ENCODE data around the gene ZBTB8A.
"Not testable (repeated sequence)": the region's sequence is repeated elsewhere in the genome, so short reads cannot be mapped to it uniquely, and the experiment has no call there.

The ZBTB8A gene

DNA sequence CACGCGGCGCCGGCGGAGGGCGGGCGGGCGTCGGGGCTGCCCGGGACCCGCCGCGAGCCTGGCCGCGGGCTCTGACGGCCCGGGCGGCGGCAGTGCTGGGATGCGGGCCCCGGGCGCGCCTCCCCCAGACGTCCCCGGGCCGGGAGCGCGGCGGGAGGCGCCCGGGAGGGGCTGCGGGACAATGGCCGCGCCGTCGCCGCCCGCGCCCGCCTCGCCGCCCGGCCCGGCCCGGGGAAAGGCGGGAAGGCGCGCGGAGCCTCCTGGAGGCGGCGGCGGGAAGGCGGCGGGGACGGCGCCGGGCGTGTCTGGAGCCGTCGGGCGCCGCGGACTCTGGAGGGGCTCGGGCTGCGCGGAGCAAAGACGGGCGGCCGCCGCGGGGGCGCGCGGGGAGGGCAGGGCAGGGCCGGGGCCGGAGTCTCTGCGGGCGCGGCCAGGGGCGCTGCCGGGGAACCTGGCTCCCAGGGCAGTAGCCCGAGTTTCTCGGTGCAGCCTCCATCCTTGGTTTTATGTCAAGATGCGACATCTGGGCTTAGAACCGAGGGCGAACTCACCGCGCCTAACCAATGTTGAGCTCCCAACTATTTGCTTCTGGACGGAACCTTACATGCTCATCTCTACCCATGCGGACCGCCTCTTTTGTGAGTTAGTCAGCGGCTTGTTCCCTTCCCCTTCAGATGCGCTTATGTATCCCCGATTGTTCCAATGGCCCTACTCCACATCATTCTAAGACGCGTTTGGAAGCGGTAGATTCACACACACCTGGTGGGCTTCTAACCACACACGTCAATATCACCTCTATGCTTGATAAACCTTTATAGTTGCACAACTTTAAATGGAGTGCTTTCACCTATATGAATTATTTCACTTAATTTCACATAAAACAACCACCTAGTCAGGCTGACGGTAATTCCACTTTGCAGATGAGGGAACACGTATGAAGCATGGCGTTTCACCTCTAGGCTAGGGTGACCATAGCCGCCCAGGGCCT is 651 bp downstream of the ZBTB8A start:
- peak; percentile 12 for DNase-seq

DNA sequence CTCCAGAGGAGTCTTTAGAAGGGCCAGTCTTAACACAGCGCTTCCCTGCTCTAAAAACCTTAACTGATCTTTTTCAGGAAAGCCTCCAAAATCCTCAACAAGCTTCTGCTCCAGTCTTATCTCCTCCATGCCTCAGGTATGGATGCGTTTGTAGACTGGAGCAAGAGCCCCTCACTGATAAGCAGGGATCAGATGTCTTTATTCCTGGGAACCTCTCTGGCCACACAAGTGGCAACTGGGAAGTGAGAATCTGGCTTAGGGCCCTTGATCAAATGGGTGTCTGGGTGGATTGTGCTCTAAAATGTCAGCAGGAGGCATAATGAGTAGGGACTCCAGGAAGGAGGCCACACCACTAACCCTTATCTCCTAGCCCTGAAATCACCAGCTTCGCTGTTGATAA is 1.4 kb downstream of the ZBTB8A start:
- DNase-seq, result no peak

DNA sequence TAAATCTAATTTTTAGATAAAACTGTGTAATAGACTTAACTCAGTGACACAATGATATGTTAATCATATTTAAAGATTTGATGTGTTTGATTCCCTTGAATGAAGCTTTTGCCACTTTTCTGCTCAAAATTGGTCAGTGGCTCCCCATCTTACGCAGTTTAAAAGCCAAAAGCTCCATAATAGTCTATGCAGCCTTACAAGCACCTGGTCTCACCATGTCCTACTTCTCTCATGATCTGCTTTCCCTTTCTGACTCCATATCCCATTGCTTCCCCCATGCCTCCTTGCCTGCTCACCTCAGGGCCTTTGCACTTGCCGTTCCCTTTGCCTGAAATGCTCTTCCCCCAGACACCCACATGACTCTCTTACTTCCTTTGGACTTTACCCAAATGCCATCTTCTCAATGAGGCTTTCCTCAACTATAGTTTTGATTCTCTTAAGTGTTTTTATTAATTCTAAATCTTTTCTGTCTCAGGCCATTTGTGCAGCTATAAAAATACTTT is 1.9 kb downstream of the ZBTB8A start:
- no peak for DNase-seq

DNA sequence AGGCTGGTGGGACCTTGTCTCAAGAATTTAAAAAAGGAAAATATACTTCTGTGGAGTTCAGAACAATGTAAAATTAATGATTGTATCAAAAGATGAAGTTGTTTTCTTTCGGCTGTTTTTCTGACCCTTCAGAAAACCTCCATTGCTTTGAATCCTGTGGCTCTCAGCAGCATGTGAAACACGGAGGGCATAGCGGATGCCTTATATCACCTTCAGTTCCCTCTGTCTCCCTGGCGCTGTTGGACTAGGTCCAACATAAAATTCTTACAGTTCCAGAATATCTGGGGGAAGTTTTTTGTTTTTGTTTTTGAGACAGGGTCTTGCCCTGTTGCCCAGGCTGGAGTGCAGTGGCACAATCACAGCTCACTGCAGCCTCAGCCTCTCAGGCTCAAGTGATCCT is 7.4 kb downstream of the ZBTB8A start:
- no peak for DNase-seq

DNA sequence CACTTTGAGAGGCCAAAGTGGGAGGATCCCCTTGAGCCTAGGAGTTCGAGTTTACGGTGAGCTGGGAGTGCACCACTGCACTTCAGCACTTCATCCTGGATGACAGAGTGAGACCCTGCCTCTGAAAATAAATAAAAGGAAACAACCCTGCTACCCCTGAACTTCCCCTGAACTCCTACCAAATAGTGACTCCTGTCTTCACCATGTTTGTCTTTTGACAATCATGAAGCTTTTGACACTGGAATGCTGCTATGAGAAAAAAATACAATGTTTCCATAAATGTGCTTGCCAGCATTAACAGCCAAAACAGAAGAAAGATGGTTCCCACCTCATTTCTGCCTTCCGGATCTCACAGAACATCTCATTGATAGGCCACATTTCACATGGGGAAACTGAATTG is 10.4 kb downstream of the ZBTB8A start:
- DNase-seq, result no peak

DNA sequence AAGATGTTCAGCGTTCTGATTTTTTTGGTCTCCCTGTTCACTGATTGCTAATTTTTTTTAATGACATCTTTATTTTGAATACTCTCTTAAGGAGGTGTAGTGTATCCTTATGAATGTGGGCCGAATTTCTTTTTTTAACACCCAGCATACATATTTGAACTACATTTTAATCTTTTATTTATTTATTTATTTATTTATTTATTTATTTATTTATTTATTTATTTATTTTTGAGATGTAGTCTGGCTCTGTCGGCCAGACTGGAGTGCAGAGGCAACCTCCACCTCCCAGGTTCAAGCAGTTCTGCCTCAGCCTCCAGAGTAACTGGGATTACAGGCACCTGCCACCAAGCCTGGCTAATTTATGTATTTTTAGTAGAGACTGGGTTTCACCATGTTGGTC is 15.1 kb downstream of the ZBTB8A start:
- DNase-seq, result no peak

DNA sequence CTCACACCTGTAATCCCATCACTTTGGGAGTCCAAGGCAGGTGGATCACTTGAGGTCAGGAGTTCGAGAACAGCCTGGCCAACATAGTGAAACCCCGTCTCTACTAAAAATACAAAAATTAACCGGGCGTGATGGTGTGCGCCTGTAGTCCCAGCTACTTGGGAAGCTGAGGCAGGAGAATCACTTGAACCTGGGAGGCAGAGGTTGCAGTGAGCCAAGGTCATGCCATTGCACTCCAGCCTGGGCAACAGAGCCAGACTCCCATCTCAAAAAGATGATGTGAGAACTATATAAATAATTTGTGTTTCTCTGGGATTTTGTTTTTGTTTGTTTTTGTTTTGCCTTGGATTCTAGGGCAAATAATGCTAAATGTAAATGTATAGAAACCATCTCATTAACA is 17.8 kb downstream of the ZBTB8A start:
- DNase-seq, result not testable (repeated sequence)

DNA sequence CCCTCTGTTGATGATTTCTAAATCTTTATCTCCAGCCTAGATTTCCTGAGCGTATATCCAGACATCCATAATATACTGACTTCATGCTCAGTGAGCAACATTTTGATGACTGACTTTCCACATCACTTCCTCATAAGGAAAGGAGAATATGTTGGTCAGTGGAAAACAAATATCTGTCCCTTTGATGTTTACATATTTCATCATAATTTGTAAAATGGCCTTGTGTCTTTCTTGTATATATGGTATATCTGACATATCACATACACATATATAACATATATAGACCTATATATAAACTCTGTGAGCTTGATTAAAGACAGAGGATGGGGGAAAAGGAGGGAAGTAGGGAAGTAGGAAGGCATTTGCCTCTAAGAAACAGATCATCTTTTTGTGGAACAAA is 18.6 kb downstream of the ZBTB8A start:
- no peak for DNase-seq

DNA sequence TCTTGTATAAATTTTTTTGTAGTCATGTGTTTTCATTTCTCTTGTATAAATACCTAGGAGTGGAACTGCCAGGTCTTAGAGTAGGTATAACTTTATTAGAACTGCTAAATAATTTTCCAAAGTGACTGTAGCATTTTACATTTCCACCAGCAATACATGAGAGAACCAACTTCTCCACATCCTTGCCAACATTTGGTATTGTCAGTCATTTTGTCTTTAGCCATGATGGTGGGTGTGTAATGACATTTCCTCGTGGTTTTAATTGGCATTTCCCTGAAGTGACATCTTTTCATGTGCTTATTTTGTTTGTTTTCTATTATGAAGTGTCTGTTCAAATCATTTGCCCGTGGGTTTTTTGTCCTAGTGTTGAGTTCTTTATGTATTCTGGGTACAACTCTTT is 29.7 kb downstream of the ZBTB8A start:
- no peak for DNase-seq

DNA sequence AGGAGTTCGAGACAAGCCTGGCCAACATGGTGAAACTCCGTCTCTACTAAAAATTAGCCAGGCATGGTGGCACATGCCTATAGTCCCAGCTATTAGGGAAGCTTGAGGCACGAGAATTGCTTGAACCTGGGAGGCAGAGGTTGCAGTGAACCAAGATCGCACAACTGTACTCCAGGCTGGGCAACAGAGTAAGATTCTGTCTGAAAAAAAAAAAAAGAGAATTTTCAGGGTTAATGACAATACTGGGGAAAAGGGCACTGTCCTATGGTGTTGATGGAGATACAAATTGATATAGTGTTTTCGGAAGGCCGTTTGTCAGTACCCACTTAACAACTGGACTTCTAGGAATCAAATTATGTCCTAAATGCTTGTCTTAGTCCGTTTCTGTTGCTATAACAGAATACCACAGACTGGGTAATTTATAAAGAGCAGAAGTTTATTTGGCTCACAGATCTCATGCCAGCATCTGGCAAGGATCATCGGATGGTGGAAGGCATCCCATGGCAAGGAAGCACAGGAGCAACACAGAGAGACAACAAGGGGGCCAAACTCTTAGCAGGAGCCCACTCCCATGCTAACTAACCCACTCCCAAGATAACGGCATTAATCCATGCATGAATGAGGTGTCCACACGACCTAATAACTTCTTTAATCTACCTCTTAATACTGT is 41.3 kb downstream of the ZBTB8A start:
- DNase-seq, result no peak

DNA sequence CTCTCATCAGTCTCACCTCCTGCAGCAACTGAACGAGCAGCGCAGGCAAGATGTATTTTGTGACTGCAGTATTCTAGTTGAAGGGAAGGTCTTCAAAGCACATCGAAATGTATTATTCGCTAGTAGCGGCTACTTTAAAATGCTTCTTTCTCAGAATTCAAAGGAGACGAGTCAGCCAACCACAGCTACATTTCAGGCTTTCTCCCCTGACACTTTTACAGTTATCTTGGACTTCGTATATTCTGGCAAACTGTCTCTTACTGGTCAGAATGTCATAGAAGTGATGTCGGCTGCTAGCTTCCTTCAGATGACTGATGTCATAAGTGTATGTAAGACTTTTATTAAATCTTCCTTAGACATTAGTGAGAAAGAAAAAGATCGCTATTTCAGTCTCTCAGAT is 53.7 kb downstream of the ZBTB8A start:
- no peak for DNase-seq

DNA sequence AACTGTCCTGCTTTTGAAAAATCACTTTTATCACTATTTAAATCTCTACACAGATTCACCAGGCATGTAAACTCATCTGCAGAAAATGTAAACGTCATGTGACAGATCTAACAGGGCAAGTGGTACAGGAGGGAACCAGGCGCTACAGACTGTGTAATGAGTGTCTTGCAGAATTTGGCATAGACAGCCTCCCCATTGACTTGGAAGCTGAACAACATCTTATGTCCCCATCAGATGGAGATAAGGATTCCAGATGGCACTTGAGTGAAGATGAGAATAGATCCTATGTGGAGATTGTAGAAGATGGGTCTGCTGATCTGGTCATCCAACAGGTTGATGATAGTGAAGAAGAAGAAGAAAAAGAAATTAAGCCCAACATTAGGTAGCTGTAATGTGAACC is 60.8 kb downstream of the ZBTB8A start:
- no peak for DNase-seq

DNA sequence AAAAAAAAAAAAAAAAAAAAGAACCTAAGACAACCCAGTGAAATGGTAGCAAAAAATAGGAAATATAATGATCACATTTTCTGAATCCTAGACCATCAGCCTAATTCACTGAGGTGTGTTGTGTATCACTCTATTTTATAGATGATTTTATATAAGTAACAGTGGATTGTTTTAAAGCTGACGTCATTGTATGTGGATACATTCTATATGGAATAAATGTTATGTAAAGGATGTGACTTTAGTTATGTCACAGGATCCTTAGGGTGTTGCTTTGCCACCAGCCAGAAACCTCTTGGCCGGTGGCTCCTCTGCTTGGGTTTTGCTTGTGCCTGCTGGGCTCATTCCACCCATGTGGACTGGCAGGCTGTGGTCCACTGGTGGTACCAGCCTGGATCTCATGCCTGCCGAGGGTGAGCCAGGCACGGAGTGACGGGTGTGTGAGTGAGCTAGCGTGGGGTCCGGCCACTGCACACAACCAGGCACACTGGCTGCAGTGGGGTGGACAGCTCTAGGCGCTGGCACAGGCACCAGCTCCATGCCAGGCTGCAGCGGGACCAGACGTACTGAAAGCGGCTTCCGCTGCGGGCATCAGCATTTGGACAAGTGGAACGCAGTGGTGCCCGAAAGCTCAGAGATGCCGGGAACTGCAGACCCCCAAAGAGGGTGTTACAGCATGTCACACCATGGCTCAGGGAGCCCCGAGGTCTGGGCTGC is 66.6 kb downstream of the ZBTB8A start:
- DNase-seq, result no peak

DNA sequence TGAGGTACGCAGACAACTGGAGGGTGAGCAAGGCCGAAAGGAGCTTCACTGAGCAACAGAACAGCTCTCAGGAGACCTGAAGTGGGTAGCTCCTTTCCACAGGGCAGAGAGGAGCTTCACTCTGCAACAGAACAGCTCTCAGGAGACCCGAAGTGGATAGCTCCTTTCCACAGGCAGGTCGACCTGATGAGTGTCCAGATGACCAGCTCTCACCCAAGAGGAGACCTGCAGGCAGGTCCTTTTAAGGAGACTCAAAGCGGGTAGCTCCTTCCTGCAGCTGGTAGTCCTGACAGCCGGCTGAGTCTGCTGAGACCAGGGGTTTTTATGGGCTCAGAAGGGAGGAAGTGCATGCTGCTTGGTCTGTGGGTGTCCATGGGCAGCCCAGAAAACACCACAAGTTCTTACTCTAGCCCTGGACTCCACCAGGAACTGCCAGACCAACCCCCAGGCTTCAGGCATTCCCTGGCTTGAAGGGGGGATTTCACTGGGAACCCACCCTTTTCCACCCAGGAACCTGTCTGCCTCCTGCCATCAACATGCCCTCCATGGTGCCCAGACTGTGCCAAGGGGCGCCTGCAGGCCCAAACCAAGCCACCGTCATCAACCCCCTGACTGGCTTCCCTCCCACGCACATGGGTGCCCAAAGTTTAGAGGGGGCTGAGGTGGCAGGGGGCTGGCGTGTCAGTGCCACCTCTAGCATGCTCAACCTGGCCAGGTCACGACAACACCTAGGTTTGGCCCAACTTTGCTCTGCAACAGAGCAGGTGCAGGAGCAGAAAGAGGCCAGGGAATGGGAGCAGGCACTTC is 67.5 kb downstream of the ZBTB8A start:
- DNase-seq, result no peak

DNA sequence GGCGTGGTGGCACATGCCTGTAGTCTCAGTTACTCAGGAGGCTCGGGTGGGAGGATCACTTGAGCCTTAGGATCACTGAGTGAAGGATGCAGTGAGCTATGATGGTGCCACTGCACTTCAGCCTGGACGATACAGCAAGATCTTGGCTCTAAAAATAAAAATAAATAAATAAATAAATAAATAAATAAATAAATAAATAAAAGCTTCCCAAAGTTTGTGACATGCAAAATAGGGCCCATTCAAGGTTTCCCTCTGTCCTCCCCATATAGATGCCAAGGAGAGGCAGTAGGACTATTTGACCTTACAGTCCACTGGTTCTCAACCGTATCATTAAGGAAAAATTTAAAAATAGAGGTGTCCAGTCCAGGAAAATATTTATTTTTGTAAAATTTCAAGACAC is 70.0 kb downstream of the ZBTB8A start:
- no peak for DNase-seq

DNA sequence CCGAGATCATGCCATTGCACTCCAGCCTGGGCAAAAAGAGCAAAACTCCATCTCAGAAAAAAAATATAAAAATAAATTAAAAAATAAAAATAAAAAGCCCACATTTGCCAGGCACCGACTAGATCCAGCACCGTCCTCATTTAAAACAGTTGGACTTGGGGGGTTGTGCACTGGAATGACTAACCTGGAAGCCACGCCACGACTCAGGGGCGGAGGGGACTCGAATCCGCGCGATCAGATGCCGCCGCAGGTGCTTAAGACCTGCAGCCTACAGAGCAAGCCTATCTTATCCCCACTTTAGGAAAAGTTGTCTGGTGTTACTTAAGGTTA is 72.6 kb downstream of the ZBTB8A start:
- no peak for DNase-seq

DNA sequence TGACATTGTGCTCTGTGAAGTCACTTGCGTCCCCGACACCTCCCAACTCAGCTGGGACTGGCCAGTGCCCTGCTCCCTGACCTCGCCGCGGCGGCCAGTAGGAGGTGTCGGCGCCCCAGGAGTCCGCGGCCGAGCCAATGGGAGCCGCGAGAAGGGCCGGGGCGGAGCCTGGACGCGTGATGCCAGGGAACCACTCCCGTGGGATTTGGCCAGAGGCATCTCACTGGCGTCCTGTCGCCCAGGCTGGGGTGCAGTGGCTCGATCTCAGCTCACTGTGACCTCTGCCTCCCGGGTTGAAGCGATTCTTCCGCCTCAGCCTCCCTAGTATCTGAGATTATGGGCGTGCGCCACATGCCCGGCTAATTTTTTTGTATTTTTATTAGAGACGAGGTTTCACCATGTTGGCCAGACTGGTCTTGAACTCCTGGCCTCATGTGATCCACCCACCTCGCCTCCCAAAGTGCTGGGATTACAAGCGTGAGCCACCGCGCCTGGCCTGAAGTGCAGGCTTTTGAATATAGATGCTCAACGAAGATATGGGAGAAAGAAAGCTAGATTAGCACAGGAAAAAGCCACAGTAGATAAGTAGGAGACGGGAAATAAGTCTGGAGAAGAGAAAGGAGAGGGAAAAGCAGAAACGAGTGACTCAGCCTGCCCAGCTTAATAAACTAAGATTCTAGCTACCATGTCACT is 73.1 kb downstream of the ZBTB8A start:
- peak; percentile 75 for DNase-seq

DNA sequence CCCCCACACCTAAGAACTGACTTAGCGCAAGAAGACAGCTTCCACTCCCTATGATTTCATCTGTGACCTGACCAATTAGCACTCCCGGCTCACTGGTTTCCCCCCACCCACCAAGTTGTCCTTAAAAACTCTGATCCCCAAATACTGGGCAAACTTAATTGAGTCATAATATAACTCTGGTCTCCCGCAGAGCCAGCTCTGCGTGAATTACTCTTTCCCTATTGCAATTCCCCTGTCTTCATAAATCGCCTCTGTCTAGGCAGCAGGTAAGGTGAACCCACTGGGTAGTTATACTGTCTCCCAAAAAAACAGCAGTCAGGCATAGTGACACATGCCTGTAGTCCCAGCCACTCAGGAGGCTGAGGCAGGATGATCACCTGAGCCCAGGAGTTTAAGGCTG is 74.2 kb downstream of the ZBTB8A start:
- DNase-seq, result no peak

DNA sequence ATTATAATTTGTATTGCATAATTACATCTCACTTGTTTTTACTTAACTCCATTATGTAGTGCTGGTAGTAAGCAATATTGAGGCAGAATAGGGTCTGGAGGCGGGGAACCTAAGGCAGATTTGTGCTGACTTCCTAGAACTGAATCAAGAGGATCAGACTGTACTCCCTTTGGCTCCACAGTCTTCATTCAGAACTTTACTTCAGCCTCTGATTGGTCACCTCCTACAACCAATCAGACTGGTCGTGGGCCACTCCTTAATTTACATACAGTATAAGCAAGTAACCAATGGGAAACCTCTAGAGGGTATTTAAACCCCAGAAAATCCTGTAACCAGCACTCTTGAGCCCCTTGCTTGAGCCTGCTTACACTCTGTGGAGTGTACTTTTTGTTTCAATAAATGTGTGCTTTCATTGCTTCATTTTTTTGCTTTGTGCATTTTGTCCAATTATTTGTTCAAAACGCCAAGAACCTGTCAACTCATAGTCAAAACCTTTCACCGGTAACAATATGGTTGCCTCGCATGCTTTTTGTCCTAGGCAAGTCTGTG is 79.5 kb downstream of the ZBTB8A start:
- DNase-seq, result no peak

DNA sequence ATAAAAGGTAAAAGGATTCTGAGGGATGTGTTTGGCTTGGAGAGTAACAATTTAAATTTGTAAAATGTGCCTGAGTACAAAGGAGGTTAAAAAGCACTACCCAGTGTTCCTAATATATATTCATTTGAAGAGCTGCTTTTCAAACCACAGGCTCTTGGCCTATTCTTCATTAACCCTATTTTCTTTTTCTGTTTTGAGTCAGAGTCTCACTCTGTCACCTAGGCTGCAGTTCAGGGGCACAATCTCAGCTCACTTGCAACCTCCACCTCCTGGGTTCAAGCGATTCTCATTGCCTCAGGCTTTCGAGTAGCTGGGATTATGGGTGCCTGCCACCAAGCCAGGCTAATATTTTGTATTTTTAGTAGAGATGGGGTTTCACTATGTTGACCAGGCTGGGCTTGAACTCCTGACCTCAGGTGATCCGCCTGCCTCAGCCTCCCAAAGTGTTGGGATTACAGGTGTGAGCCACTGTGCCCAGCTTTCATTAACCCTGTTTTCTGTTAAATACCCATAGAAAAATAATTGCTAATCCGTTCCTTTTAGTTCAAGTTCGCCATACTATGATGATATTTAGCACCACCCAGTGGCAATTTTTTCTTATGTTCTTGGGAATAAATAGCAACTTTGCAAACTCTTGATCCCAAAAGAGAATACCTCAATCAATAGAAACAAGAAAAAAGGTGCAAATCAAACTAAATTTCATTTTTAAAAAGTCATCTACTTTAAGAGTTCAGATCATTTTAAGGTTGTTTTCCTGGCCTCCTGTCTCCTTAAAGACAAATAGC is 80.7 kb downstream of the ZBTB8A start:
- no peak for DNase-seq

DNA sequence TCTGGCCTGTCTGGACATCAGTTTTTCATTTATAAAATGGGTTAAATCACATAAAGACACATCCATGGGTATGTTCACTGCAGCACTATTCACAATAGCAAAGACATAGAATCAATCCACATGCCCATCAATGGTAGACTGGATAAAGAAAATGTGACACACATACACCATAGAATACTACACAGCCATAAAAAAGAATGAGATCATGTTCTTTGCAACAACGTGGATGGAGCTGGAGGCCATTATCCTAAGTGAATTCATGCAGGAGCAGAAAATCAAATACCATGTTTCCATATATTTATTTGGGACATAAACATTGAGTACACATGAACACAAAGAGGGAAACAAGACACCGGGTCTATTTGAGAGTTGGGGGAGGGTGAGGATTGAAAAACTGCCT is 83.0 kb downstream of the ZBTB8A start:
- no peak for DNase-seq

Data from SHP77 treated with DMSO at 0.1 percent for 48 hours (cell line).